ENCODE measurements around the gene SOS2.

SOS2 gene

DNA sequence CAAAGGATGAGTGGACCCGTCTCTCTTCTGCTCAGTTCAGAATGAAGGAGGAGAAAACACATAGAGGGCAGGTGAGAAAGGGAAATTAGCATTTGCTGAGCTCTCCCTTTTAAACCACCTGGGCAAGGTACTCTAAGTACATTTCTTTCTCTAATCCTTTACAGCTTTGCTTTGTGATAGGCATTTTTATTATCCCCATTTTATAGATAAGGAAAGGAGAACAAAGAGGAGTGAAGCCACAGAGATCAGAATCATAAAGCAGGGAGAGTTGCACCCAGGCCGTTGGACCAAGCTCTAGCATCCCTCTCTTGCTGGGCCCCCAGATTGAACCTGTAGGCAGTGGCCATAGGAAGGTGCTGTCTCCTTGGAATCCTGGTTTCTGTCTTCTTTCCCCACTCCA lies 162.1 kb downstream of the SOS2 start:
- Histone ChIP-seq H3K4me1 (ENCODE audit: insufficient read depth, low read length, poor library complexity, severe bottlenecking) (peaks cover 4% of the 10 kb centered on the region), H3K79me2 (ENCODE audit: insufficient read depth, low read length) (no peaks in the 10 kb centered on the region), H3K9me2 (replicated peaks; ENCODE audit: low read depth, low read length) (no peaks in the 10 kb centered on the region), H2AFZ (ENCODE audit: low read length) (no peak overlapping the region), H3K4me3 (ENCODE audit: low read length, poor library complexity, severe bottlenecking) (no peak overlapping the region), H3K9me3 (ENCODE audit: insufficient read depth, low read depth, low read length) (no peaks in the 10 kb centered on the region), H3K9ac (ENCODE audit: low read depth, low read length, poor library complexity, severe bottlenecking) (no peak overlapping the region), H3K4me2 (ENCODE audit: low read depth, low read length, poor library complexity, severe bottlenecking) (no peak overlapping the region), H3K27me3 (ENCODE audit: insufficient read depth, low read length, poor library complexity, severe bottlenecking) (no peaks in the 10 kb centered on the region), H3F3A (ENCODE audit: low read depth) (no peaks in the 10 kb centered on the region), H3K36me3 (ENCODE audit: insufficient read depth, low read length) (no peaks in the 10 kb centered on the region), H4K20me1 (ENCODE audit: insufficient read depth, low read length, poor library complexity, severe bottlenecking) (no peaks in the 10 kb centered on the region)
- TF ChIP-seq EZH2phosphoT487 (IDR thresholded peaks at IDR 0.05; ENCODE audit: borderline replicate concordance): no peak
- TF ChIP-seq, protein P1, sequence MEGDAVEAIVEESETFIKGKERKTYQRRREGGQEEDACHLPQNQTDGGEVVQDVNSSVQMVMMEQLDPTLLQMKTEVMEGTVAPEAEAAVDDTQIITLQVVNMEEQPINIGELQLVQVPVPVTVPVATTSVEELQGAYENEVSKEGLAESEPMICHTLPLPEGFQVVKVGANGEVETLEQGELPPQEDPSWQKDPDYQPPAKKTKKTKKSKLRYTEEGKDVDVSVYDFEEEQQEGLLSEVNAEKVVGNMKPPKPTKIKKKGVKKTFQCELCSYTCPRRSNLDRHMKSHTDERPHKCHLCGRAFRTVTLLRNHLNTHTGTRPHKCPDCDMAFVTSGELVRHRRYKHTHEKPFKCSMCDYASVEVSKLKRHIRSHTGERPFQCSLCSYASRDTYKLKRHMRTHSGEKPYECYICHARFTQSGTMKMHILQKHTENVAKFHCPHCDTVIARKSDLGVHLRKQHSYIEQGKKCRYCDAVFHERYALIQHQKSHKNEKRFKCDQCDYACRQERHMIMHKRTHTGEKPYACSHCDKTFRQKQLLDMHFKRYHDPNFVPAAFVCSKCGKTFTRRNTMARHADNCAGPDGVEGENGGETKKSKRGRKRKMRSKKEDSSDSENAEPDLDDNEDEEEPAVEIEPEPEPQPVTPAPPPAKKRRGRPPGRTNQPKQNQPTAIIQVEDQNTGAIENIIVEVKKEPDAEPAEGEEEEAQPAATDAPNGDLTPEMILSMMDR (conservative IDR thresholded peaks at IDR 0.05; ENCODE audit: low read length): no peak

DNA sequence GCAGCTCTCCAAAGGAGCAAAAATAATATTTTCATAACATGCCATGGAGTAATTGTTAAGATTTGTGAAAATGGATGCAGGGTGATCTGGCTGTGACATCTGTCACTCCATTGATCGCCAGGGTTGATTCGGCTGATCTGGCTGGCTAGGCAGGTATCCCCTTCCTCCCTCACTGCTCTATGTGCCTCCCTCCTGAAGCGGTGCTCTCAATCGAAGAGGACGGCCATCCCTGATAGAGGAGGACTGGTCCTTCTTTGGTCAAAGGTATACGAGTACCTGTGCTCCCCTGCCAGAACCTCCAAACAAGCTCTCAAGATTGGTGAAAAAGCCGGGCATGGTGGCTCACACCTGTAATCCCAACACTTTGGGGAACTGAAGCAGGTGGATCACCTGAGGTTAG lies 162.9 kb downstream of the SOS2 start:
- Histone ChIP-seq H3K9me3 (ENCODE audit: insufficient read depth, low read depth, low read length) (no peaks in the 10 kb centered on the region), H3K4me2 (ENCODE audit: low read depth, low read length, poor library complexity, severe bottlenecking) (no peak overlapping the region), H3K27me3 (ENCODE audit: insufficient read depth, low read length, poor library complexity, severe bottlenecking) (no peaks in the 10 kb centered on the region), H2AFZ (ENCODE audit: low read length) (no peak overlapping the region), H3K79me2 (ENCODE audit: insufficient read depth, low read length) (no peaks in the 10 kb centered on the region), H3K4me1 (ENCODE audit: insufficient read depth, low read length, poor library complexity, severe bottlenecking) (peaks cover 4% of the 10 kb centered on the region), H3K9me2 (replicated peaks; ENCODE audit: low read depth, low read length) (no peaks in the 10 kb centered on the region), H3F3A (ENCODE audit: low read depth) (no peaks in the 10 kb centered on the region), H3K9ac (ENCODE audit: low read depth, low read length, poor library complexity, severe bottlenecking) (no peak overlapping the region), H4K20me1 (ENCODE audit: insufficient read depth, low read length, poor library complexity, severe bottlenecking) (no peaks in the 10 kb centered on the region), H3K4me3 (ENCODE audit: low read length, poor library complexity, severe bottlenecking) (no peak overlapping the region), H3K36me3 (ENCODE audit: insufficient read depth, low read length) (no peaks in the 10 kb centered on the region)
- no peak for TF ChIP-seq EZH2phosphoT487 (IDR thresholded peaks at IDR 0.05; ENCODE audit: borderline replicate concordance)
- TF ChIP-seq, protein P1 (conservative IDR thresholded peaks at IDR 0.05; ENCODE audit: low read length): no peak

DNA sequence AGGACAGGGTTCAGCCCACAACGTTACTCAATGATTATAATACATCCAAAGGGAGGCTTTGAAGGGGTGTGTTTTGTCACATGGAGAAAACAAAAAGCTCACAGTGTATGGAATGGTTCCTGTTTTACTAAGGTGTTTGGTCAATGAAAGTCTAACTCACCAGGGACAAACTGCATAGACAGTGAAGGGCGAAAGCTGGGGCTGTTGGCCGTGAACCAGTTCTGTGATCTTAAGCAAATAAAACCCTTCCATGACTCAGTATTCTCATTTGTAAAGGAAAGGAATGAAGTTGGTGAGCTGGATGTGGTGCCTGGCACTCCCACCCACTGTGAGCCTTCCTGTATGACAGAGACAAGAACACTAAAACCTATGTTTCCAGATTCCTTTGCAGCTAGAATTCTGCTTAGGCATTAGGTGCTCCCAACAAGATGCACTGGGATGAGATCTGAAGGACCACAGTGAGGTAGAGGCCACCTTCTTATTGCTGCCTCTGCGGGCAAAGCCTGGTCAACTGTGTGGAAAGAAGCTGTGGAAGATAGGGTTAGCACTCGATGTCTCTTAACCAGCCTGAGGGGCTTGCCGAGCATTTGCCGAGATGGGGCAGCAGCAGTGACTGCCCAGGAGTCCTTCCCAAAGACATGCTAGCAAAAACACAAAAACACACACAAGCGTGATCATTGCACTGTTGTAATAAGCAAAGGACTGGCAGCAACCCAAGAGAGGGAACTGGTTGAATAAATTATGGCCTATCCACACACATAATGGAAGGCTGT lies 163.5 kb downstream of the SOS2 start:
- no peaks in the 10 kb centered on the region for H3K9me2 ChIP-seq (replicated peaks; ENCODE audit: low read depth, low read length)
- no peak overlapping the region for H3K4me2 ChIP-seq (ENCODE audit: low read depth, low read length, poor library complexity, severe bottlenecking)
- H3K4me1 ChIP-seq (ENCODE audit: insufficient read depth, low read length, poor library complexity, severe bottlenecking): peaks cover 8% of the 10 kb centered on the region
- H3K27me3 ChIP-seq (ENCODE audit: insufficient read depth, low read length, poor library complexity, severe bottlenecking): no peaks in the 10 kb centered on the region
- H2AFZ ChIP-seq (ENCODE audit: low read length): no peak overlapping the region
- no peak for TF ChIP-seq EZH2phosphoT487 (IDR thresholded peaks at IDR 0.05; ENCODE audit: borderline replicate concordance)
- TF ChIP-seq, protein P1 (conservative IDR thresholded peaks at IDR 0.05; ENCODE audit: low read length): no peak
- no peaks in the 10 kb centered on the region for H4K20me1 ChIP-seq (ENCODE audit: insufficient read depth, low read length, poor library complexity, severe bottlenecking)
- no peaks in the 10 kb centered on the region for H3K79me2 ChIP-seq (ENCODE audit: insufficient read depth, low read length)
- no peak overlapping the region for H3K4me3 ChIP-seq (ENCODE audit: low read length, poor library complexity, severe bottlenecking)
- no peak overlapping the region for H3K9ac ChIP-seq (ENCODE audit: low read depth, low read length, poor library complexity, severe bottlenecking)
- H3F3A ChIP-seq (ENCODE audit: low read depth): no peaks in the 10 kb centered on the region
- no peaks in the 10 kb centered on the region for H3K36me3 ChIP-seq (ENCODE audit: insufficient read depth, low read length)
- H3K9me3 ChIP-seq (ENCODE audit: insufficient read depth, low read depth, low read length): no peaks in the 10 kb centered on the region

Measured in Loucy (cell line).